CMK (cell line): ENCODE results near the gene TPK1.

Experiments
- DNase-seq: peaks from one replicate; pipeline ENCODE4 v3.0.0-alpha.2; 2010; ENCODE audit warnings: low read depth

The TPK1 gene

GRCh38 chr7:144835652-144836544, at the start of gene TPK1:
Gene TPK1 (minus strand): TSS chr7:144836053. CDS start chr7:144835602, 451 bp downstream.
- DNase-seq: peak; percentile 83

GRCh38 chr7:144885478-144885877, 49.6 kb upstream of the TPK1 start:
- no peak for DNase-seq

- DNase-seq: no peak
Observed at GRCh38 chr7:144884896-144885295, 49.0 kb upstream of the TPK1 start.

GRCh38 chr7:144873316-144873845, 37.5 kb upstream of the TPK1 start:
- no peak for DNase-seq

- DNase-seq: no peak
Observed at GRCh38 chr7:144869082-144869481, 33.2 kb upstream of the TPK1 start.

GRCh38 chr7:144866189-144866588, 30.3 kb upstream of the TPK1 start:
- no peak for DNase-seq

GRCh38 chr7:144863320-144863647, 27.4 kb upstream of the TPK1 start:
- DNase-seq: no peak

GRCh38 chr7:144862612-144863319, 26.9 kb upstream of the TPK1 start:
- no peak for DNase-seq

GRCh38 chr7:144859739-144860138, 23.9 kb upstream of the TPK1 start:
- DNase-seq: no peak

- DNase-seq: no peak
Observed at GRCh38 chr7:144857463-144857862, 21.6 kb upstream of the TPK1 start.

- no peak for DNase-seq
Observed at GRCh38 chr7:144854839-144855424, 19.1 kb upstream of the TPK1 start.

GRCh38 chr7:144853542-144853941, 17.7 kb upstream of the TPK1 start:
- DNase-seq: no peak

- DNase-seq: no peak
Observed at GRCh38 chr7:144848078-144848477, 12.2 kb upstream of the TPK1 start.

GRCh38 chr7:144842377-144842851, 6.6 kb upstream of the TPK1 start:
- no peak for DNase-seq

- DNase-seq: no peak
Observed at GRCh38 chr7:144836545-144836842, 641 bp upstream of the TPK1 start.

GRCh38 chr7:144835155-144835611, 670 bp downstream of the TPK1 start:
- DNase-seq: no peak

GRCh38 chr7:144834641-144835144, 1.2 kb downstream of the TPK1 start:
- no peak for DNase-seq

- DNase-seq: no peak
Observed at GRCh38 chr7:144830811-144831210, 5.0 kb downstream of the TPK1 start.

GRCh38 chr7:144830024-144830785, 5.6 kb downstream of the TPK1 start:
- no peak for DNase-seq

GRCh38 chr7:144827621-144828020, 8.2 kb downstream of the TPK1 start:
- no peak for DNase-seq

- DNase-seq: no peak
Observed at GRCh38 chr7:144826208-144826607, 9.6 kb downstream of the TPK1 start.

GRCh38 chr7:144824360-144824759, 11.5 kb downstream of the TPK1 start:
- DNase-seq: no peak
